AG04449 (cell line): ENCODE measurements around the gene EPB41L4A.
"Not testable (repeated sequence)": the region's sequence is repeated elsewhere in the genome, so short reads cannot be mapped to it uniquely, and the experiment has no call there.

ENCODE experiments used
- CTCF ChIA-PET: fragments of 350-600 bp; formaldehyde crosslinking; extraction: SDS; loops from one replicate; lab custom pipeline; 2021; ENCODE audit warnings: antibody characterized with exemption; lab: Yijun Ruan, JAX
- POLR2A ChIA-PET: fragments of 400-600, 350-600 bp; formaldehyde crosslinking; extraction: SDS; loops from one replicate; lab custom pipeline; 2020; ENCODE audit warnings: antibody characterized with exemption, inconsistent platforms; lab: Yijun Ruan, JAX
- DNase-seq: peaks from one replicate; pipeline ENCODE4 v3.0.0-alpha.2; 2010; ENCODE audit warnings: low read depth, low spot score
- H3K4me3 ChIP-seq: 2 replicates; pipeline ENCODE4 v1.5.1; 2011; ENCODE audit warnings: low read depth, mild to moderate bottlenecking, control low read depth, low read length
- CTCF ChIP-seq: IDR thresholded peaks from one replicate; pipeline ENCODE4 v1.5.1; 2011; ENCODE audit warnings: mild to moderate bottlenecking, moderate library complexity, low read length, control low read depth, inconsistent platforms; ENCODE audit not compliant: insufficient read depth; ENCODE audit errors: missing control alignments

Gene EPB41L4A

GRCh38 chr5:112232667-112233066 is 186.4 kb downstream of the EPB41L4A start:
- ChIA-PET POLR2A (no interaction called here), CTCF (no interaction called here)
- TF ChIP-seq CTCF = no peak
- DNase-seq = no peak
- no peak overlapping the region for H3K4me3 ChIP-seq

- no peak for TF ChIP-seq CTCF
- CTCF ChIA-PET = no interaction called here
Measured at GRCh38 chr5:112230606-112231005, 188.5 kb downstream of the EPB41L4A start.

GRCh38 chr5:112228667-112229066 is 190.4 kb downstream of the EPB41L4A start:
- POLR2A ChIA-PET = no interaction called here
- CTCF ChIA-PET = no interaction called here
- no peak for TF ChIP-seq CTCF
- peak; percentile 3 for DNase-seq
- H3K4me3 ChIP-seq = no peak overlapping the region

More at GRCh38 chr5:112230606-112231005, 188.5 kb downstream of the EPB41L4A start:
- POLR2A ChIA-PET = no interaction called here
- no peak for DNase-seq
- H3K4me3 ChIP-seq = no peak overlapping the region

- POLR2A ChIA-PET = no interaction called here
- DNase-seq = no peak
- no peak for TF ChIP-seq CTCF
- CTCF ChIA-PET = no interaction called here
- H3K4me3 ChIP-seq = no peak overlapping the region
Measured at GRCh38 chr5:112227911-112228631, 191.0 kb downstream of the EPB41L4A start.

- DNase-seq = no peak
- TF ChIP-seq CTCF = no peak
- ChIA-PET POLR2A (no interaction called here), CTCF (no interaction called here)
- no peak overlapping the region for H3K4me3 ChIP-seq
Measured at GRCh38 chr5:112226215-112226614, 192.9 kb downstream of the EPB41L4A start.

GRCh38 chr5:112222997-112223396 is 196.1 kb downstream of the EPB41L4A start:
- DNase-seq, H3K4me3 ChIP-seq, POLR2A ChIA-PET, CTCF ChIA-PET: not testable (repeated sequence)

- POLR2A ChIA-PET = no interaction called here
- no peak overlapping the region for H3K4me3 ChIP-seq
- CTCF ChIA-PET = interaction anchor here (1.0 kb wide), 1 partner anchor 10 kb away, joined by 4 read pairs; no protein-coding TSS in a partner anchor
- TF ChIP-seq CTCF = no peak
- DNase-seq = no peak
Measured at GRCh38 chr5:112221128-112221527, 197.9 kb downstream of the EPB41L4A start.
